ENCODE data around the gene RELN. TPM values are rescaled to one million over a fixed set of nuclear protein-coding genes. Genes with fewer than 3 reads are reported as not detected.

RELN gene
- total RNA-seq, 2 donors from 2014 or later: not detected

GRCh38 chr7:103689255-103689654 lies 300.2 kb downstream of the RELN start:
- H3K9me3 ChIP-seq (ENCODE audit: control insufficient read depth, low read length, poor library complexity, severe bottlenecking): no peaks in the 10 kb centered on the region
- peaks cover 16% of the 10 kb centered on the region for H3K27me3 Mint-ChIP-seq
- no peaks in the 10 kb centered on the region for H3K36me3 Mint-ChIP-seq (ENCODE audit: low read depth)
- H3K27ac Mint-ChIP-seq: no peak overlapping the region
- H3K4me1 Mint-ChIP-seq: no peaks in the 10 kb centered on the region
- no peak overlapping the region for H3K4me3 Mint-ChIP-seq
- ATAC-seq (no peak), DNase-seq (no peak)

GRCh38 chr7:103687951-103688350 lies 301.5 kb downstream of the RELN start:
- H3K27me3 Mint-ChIP-seq: peaks cover 16% of the 10 kb centered on the region
- DNase-seq: no peak

GRCh38 chr7:103687272-103687671 lies 302.2 kb downstream of the RELN start:
- H3K27me3 Mint-ChIP-seq: peaks cover 16% of the 10 kb centered on the region
- H3K27ac Mint-ChIP-seq: no peak overlapping the region
- DNase-seq (no peak), ATAC-seq (no peak)
- H3K4me3 Mint-ChIP-seq: no peak overlapping the region
- no peaks in the 10 kb centered on the region for H3K36me3 Mint-ChIP-seq (ENCODE audit: low read depth)
- no peaks in the 10 kb centered on the region for H3K4me1 Mint-ChIP-seq
- H3K9me3 ChIP-seq (ENCODE audit: control insufficient read depth, low read length, poor library complexity, severe bottlenecking): no peaks in the 10 kb centered on the region

More at GRCh38 chr7:103687951-103688350, 301.5 kb downstream of the RELN start:
- Mint-ChIP-seq H3K4me3 (no peak overlapping the region), H3K4me1 (no peaks in the 10 kb centered on the region), H3K27ac (no peak overlapping the region), H3K36me3 (ENCODE audit: low read depth) (no peaks in the 10 kb centered on the region)
- ATAC-seq: no peak
- H3K9me3 ChIP-seq (ENCODE audit: control insufficient read depth, low read length, poor library complexity, severe bottlenecking): no peaks in the 10 kb centered on the region

GRCh38 chr7:103686763-103687162 lies 302.7 kb downstream of the RELN start:
- H3K27me3 Mint-ChIP-seq: peaks cover 16% of the 10 kb centered on the region
- no peaks in the 10 kb centered on the region for H3K9me3 ChIP-seq (ENCODE audit: control insufficient read depth, low read length, poor library complexity, severe bottlenecking)
- no peak overlapping the region for H3K27ac Mint-ChIP-seq
- no peaks in the 10 kb centered on the region for H3K36me3 Mint-ChIP-seq (ENCODE audit: low read depth)
- no peaks in the 10 kb centered on the region for H3K4me1 Mint-ChIP-seq
- ATAC-seq (no peak), DNase-seq (no peak)
- no peak overlapping the region for H3K4me3 Mint-ChIP-seq

- no peaks in the 10 kb centered on the region for H3K9me3 ChIP-seq (ENCODE audit: control insufficient read depth, low read length, poor library complexity, severe bottlenecking)
- ATAC-seq: no peak
- Mint-ChIP-seq H3K27ac (peak overlapping the region; percentile 32), H3K4me3 (no peak overlapping the region), H3K27me3 (peaks cover 16% of the 10 kb centered on the region), H3K4me1 (no peaks in the 10 kb centered on the region), H3K36me3 (ENCODE audit: low read depth) (no peaks in the 10 kb centered on the region)
- no peak for DNase-seq
Observed at GRCh38 chr7:103686064-103686463, 303.4 kb downstream of the RELN start.

GRCh38 chr7:103685646-103686045 lies 303.8 kb downstream of the RELN start:
- no peak overlapping the region for H3K4me3 Mint-ChIP-seq
- peak overlapping the region; percentile 32 for H3K27ac Mint-ChIP-seq
- H3K27me3 Mint-ChIP-seq: peaks cover 16% of the 10 kb centered on the region
- H3K36me3 Mint-ChIP-seq (ENCODE audit: low read depth): no peaks in the 10 kb centered on the region
- no peaks in the 10 kb centered on the region for H3K9me3 ChIP-seq (ENCODE audit: control insufficient read depth, low read length, poor library complexity, severe bottlenecking)
- ATAC-seq (no peak), DNase-seq (no peak)
- H3K4me1 Mint-ChIP-seq: no peaks in the 10 kb centered on the region

- no peak for DNase-seq
- ATAC-seq: no peak
- Mint-ChIP-seq H3K27me3 (peaks cover 12% of the 10 kb centered on the region), H3K27ac (no peak overlapping the region), H3K4me1 (no peaks in the 10 kb centered on the region), H3K36me3 (ENCODE audit: low read depth) (no peaks in the 10 kb centered on the region), H3K4me3 (no peak overlapping the region)
- no peaks in the 10 kb centered on the region for H3K9me3 ChIP-seq (ENCODE audit: control insufficient read depth, low read length, poor library complexity, severe bottlenecking)
Observed at GRCh38 chr7:103683348-103683747, 306.1 kb downstream of the RELN start.

- DNase-seq: no peak
- Mint-ChIP-seq H3K27me3 (no peaks in the 10 kb centered on the region), H3K4me1 (no peaks in the 10 kb centered on the region), H3K27ac (no peak overlapping the region), H3K36me3 (ENCODE audit: low read depth) (no peaks in the 10 kb centered on the region), H3K4me3 (no peak overlapping the region)
- no peak for ATAC-seq
- no peaks in the 10 kb centered on the region for H3K9me3 ChIP-seq (ENCODE audit: control insufficient read depth, low read length, poor library complexity, severe bottlenecking)
Observed at GRCh38 chr7:103680161-103681144, 309.0 kb downstream of the RELN start.

GRCh38 chr7:103679151-103680132 lies 310.0 kb downstream of the RELN start:
- H3K36me3 Mint-ChIP-seq (ENCODE audit: low read depth): no peaks in the 10 kb centered on the region
- no peaks in the 10 kb centered on the region for H3K9me3 ChIP-seq (ENCODE audit: control insufficient read depth, low read length, poor library complexity, severe bottlenecking)
- no peak overlapping the region for H3K4me3 Mint-ChIP-seq
- no peak overlapping the region for H3K27ac Mint-ChIP-seq
- DNase-seq: no peak
- H3K4me1 Mint-ChIP-seq: no peaks in the 10 kb centered on the region
- peaks cover 2% of the 10 kb centered on the region for H3K27me3 Mint-ChIP-seq
- no peak for ATAC-seq

- no peaks in the 10 kb centered on the region for H3K9me3 ChIP-seq (ENCODE audit: control insufficient read depth, low read length, poor library complexity, severe bottlenecking)
- no peak for ATAC-seq
- H3K27ac Mint-ChIP-seq: no peak overlapping the region
Observed at GRCh38 chr7:103668279-103668941, 321.0 kb downstream of the RELN start.

GRCh38 chr7:103666326-103666725 lies 323.1 kb downstream of the RELN start:
- no peak overlapping the region for H3K4me3 Mint-ChIP-seq
- H3K27me3 Mint-ChIP-seq: no peaks in the 10 kb centered on the region
- no peak for DNase-seq
- H3K27ac Mint-ChIP-seq: no peak overlapping the region
- H3K9me3 ChIP-seq (ENCODE audit: control insufficient read depth, low read length, poor library complexity, severe bottlenecking): no peaks in the 10 kb centered on the region
- no peaks in the 10 kb centered on the region for H3K36me3 Mint-ChIP-seq (ENCODE audit: low read depth)
- no peaks in the 10 kb centered on the region for H3K4me1 Mint-ChIP-seq
- no peak for ATAC-seq

More at GRCh38 chr7:103668279-103668941, 321.0 kb downstream of the RELN start:
- no peak overlapping the region for H3K4me3 Mint-ChIP-seq
- H3K36me3 Mint-ChIP-seq (ENCODE audit: low read depth): peaks cover 2% of the 10 kb centered on the region
- peaks cover under 1% of the 10 kb centered on the region for H3K27me3 Mint-ChIP-seq
- no peak for DNase-seq
- no peaks in the 10 kb centered on the region for H3K4me1 Mint-ChIP-seq

GRCh38 chr7:103664577-103664976 lies 324.9 kb downstream of the RELN start:
- Mint-ChIP-seq H3K4me3 (no peak overlapping the region), H3K27me3 (no peaks in the 10 kb centered on the region), H3K36me3 (ENCODE audit: low read depth) (no peaks in the 10 kb centered on the region), H3K27ac (no peak overlapping the region), H3K4me1 (no peaks in the 10 kb centered on the region)
- DNase-seq (no peak), ATAC-seq (no peak)
- H3K9me3 ChIP-seq (ENCODE audit: control insufficient read depth, low read length, poor library complexity, severe bottlenecking): no peaks in the 10 kb centered on the region

All from T-helper 17 cell (primary cell).